NT2/D1 (cell line): ENCODE measurements around the gene CNNM3.
A peak's percentile ranks its signal among the peaks of the same experiment; 100 is the strongest.
"Not testable (repeated sequence)": the region's sequence is repeated elsewhere in the genome, so short reads cannot be mapped to it uniquely, and the experiment has no call there.

Experiments
- DNase-seq: peaks from one replicate; pipeline ENCODE4 v3.0.0-alpha.2; 2011; ENCODE audit warnings: low read depth, low spot score
- H3K27me3 ChIP-seq: 2 replicates; pipeline ENCODE4 v1.6.0; 2011; ENCODE audit warnings: mild to moderate bottlenecking; ENCODE audit not compliant: insufficient read length, insufficient read depth
- H3K36me3 ChIP-seq: 2 replicates; pipeline ENCODE4 v1.6.1; 2011; ENCODE audit warnings: mild to moderate bottlenecking, low read length, mixed read lengths; ENCODE audit not compliant: insufficient read depth, insufficient read length
- H3K4me1 ChIP-seq: 2 replicates; pipeline ENCODE4 v1.5.1; 2011; ENCODE audit not compliant: insufficient read depth, insufficient read length
- H3K4me3 ChIP-seq: 2 replicates; pipeline ENCODE4 v1.5.1; 2011; ENCODE audit warnings: low read depth; ENCODE audit not compliant: insufficient read length
- H3K9ac ChIP-seq: 2 replicates; pipeline ENCODE4 v1.6.0; 2011; ENCODE audit warnings: low read depth; ENCODE audit not compliant: insufficient read length
- H3K9me3 ChIP-seq: 2 replicates; pipeline ENCODE4 v1.5.1; 2011; ENCODE audit warnings: mild to moderate bottlenecking, low read length; ENCODE audit not compliant: insufficient read depth
- SUZ12 ChIP-seq: IDR thresholded peaks from 2 replicates; pipeline ENCODE4 v1.6.1; 2011; ENCODE audit not compliant: insufficient read length, insufficient read depth; ENCODE audit errors: extremely low read depth
- YY1 ChIP-seq: IDR thresholded peaks from 2 replicates; pipeline ENCODE4 v1.6.1; 2011; ENCODE audit not compliant: insufficient read length, insufficient read depth
- ZNF274 ChIP-seq: IDR thresholded peaks from 2 replicates; pipeline ENCODE4 v1.6.1; 2011; ENCODE audit warnings: mild to moderate bottlenecking, low read depth, low read length

The CNNM3 gene

DNA sequence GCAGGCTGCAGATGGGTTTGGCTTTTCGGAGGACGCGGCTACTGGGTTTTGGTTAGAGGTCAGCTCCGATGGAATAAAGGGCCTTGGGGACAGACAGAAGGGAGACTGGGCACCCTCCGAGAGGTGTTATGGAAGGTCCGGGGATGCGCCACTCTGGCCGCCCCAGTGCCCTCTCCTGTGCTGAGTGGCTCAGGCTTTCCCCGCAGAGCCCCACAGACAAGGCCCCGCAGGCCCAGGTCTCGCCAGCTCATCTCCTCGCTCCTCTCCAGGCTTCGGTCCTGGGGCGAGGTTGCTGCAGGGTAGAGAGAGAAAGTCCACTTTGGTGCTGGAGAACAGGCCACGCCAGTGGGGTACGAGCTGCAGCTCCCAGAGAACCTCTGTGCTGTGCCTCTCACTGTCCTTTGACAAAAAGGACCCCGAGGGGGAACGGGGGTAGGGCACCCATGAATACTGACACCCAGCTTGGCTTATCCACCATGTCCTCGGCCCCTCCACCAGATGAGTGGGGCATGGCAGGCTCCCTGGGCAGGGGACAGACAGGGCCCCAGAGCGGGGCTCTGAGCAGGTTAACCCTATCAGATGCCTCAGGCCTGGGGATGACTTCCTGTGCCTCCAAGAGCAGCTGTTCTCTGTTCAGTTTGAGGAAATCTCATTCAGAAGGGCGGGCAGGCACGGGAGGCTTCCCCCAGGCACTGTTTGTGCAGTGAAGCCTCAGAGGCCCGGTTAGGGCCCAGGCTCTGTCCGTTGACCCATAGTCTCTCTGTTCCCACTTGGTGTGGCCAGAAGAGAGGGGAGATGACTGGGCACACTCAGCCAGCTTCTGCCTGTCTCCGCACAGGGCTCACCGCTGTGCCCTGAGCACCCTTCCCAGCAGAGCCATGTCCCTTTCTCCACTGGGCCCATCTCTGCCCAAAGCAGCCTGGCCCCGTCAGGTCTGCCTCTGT is 15.7 kb upstream of the CNNM3 start:
- peaks cover 31% of the 10 kb centered on the region for H3K36me3 ChIP-seq
- no peaks in the 10 kb centered on the region for H3K9me3 ChIP-seq
- H3K27me3 ChIP-seq = no peaks in the 10 kb centered on the region
- TF ChIP-seq ZNF274 = no peak
- TF ChIP-seq SUZ12 = no peak
- TF ChIP-seq YY1 = no peak
- peak overlapping the region; percentile 63 for H3K9ac ChIP-seq
- H3K4me1 ChIP-seq = peaks cover 4% of the 10 kb centered on the region
- DNase-seq = no peak
- no peak overlapping the region for H3K4me3 ChIP-seq

DNA sequence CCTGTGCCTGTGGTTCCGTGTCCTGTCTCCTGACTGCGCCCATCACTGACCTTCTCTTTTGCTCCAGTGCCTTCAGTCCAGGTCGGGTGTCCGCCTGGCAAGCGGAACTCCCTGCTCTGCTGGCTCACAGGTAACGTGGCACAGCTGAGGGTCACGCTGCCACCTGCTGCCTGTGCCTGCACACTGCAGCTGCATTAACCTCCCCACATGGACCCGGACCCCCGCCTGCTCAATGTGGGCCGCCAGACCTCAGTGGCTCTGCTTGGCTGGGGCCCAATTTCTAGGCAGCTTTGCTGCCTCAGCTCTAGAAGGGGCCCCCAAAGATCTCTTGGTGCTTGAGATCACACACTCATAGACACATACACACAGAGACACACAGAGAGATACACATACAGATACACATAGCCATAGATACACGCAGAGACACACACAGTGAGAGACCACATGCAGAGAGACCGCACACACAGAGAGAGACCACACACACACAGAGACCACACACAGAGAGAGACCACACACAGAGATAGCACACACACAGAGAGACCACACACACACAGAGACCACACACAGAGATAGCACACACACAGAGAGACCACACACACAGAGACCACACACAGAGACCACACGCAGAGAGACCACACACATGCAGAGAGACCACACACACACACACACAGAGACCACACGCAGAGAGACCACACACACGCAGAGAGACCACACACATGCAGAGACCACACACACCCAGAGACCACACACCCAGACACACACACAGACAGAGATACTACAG is 14.9 kb upstream of the CNNM3 start:
- Histone ChIP-seq H3K9ac (peak overlapping the region; percentile 63), H3K9me3 (no peaks in the 10 kb centered on the region), H3K27me3 (no peaks in the 10 kb centered on the region), H3K4me3 (no peak overlapping the region), H3K36me3 (peaks cover 31% of the 10 kb centered on the region), H3K4me1 (peaks cover 4% of the 10 kb centered on the region)
- peak; percentile 39 for DNase-seq
- TF ChIP-seq YY1 (no peak), ZNF274 (no peak), SUZ12 (no peak)

DNA sequence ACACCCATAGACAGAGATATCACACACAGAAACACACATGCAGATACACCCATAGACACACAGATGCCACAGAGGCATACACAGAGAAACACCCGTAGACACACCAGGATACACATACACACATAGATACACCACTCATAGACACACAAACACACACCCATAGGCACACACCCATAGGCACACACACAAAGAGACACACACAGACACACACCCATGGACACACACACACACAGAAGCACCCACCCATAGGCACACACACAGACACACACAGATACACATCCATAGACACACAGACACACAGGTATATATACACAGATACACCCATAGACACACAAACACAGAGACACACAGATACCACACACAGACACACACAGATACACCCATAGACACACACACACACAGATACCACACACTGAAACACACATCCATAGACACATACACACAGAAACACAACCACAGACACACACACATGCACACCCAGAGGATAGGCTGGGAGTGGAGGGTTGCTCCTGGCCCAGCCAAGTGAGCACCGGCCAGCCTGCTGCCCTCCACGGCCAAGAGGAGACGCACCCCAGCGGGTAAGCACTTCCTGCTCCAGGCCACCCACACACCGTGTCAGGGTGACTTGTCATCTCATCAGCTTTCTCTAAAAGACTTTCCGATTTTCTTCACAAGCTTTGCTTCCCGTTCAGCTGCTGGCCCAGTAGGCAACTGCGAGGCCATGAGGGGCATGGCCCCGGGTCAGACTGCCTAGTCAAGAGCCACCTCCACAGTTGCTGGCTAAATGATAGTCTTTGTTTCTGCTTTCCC is 14.1 kb upstream of the CNNM3 start:
- DNase-seq = no peak
- Histone ChIP-seq H3K4me1 (peaks cover 4% of the 10 kb centered on the region), H3K4me3 (no peak overlapping the region)

DNA sequence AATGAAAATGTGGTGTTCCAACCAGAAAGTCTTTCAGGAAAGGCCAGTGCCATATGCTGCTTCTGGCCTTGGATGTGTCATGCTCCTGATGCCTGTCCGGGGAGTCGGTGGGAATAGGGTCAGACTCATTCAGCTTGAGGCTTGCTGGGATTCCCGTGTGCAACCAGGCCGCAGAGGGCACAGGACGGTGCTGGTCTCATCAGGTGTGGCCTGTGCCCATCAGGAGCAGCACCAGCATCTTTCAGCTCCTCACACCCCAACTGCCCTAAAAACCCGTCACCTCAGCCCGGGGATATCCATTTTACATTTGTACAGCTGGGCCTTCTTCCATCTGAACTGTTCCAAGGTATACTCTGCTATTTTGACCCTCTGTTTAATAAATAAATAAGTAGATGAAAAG is 13.3 kb upstream of the CNNM3 start:
- Histone ChIP-seq H3K9me3 (no peaks in the 10 kb centered on the region), H3K4me3 (no peak overlapping the region), H3K4me1 (peaks cover 4% of the 10 kb centered on the region), H3K9ac (no peak overlapping the region), H3K27me3 (no peaks in the 10 kb centered on the region), H3K36me3 (peaks cover 31% of the 10 kb centered on the region)
- TF ChIP-seq SUZ12 (no peak), ZNF274 (no peak), YY1 (no peak)
- DNase-seq = no peak

More for the DNA sequence above, 14.1 kb upstream of the CNNM3 start:
- TF ChIP-seq YY1 (no peak), SUZ12 (no peak), ZNF274 (no peak)
- H3K27me3 ChIP-seq = no peaks in the 10 kb centered on the region
- H3K9me3 ChIP-seq = no peaks in the 10 kb centered on the region
- H3K36me3 ChIP-seq = peaks cover 31% of the 10 kb centered on the region
- peak overlapping the region; percentile 24 for H3K9ac ChIP-seq

DNA sequence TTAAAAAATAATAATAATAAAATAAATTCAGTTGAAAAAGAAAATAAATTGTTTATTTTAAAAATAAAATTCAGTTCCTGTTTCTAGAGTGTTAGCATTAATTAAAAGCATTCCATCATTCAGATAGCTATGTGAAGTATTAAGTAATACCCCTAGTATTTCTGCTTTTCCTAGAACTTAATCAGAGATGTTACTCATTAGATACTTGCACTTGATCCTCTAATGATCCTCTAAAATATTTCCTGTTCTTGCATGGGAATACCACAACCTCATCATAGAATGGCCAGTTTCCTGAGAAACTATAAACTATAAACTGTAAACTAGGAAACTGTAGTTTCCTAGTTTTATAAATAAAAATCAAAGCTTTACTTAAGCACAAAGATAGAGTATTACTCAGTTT is 11.1 kb upstream of the CNNM3 start:
- H3K4me3 ChIP-seq = no peak overlapping the region
- DNase-seq = no peak
- H3K36me3 ChIP-seq = peaks cover 41% of the 10 kb centered on the region
- no peaks in the 10 kb centered on the region for H3K27me3 ChIP-seq
- peaks cover 4% of the 10 kb centered on the region for H3K4me1 ChIP-seq
- no peaks in the 10 kb centered on the region for H3K9me3 ChIP-seq
- no peak overlapping the region for H3K9ac ChIP-seq
- TF ChIP-seq ZNF274 = no peak
- TF ChIP-seq YY1 = no peak

DNA sequence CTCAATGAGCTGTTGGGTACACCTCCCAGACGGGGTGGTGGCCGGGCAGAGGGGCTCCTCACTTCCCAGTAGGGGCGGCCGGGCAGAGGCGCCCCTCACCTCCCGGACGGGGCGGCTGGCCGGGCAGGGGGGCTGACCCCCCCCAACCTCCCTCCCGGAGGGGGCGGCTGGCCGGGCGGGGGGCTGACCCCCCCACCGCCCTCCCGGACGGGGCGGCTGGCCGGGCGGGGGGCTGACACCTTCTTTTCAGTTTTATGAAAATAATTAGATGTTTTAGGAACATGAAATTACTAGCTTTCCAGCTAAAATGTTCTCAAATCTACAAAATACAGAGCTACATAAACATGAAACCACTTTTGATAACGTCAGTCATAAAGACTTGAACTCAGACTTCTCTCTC is 10.1 kb upstream of the CNNM3 start:
- peaks cover 43% of the 10 kb centered on the region for H3K36me3 ChIP-seq

More for the DNA sequence above, 10.1 kb upstream of the CNNM3 start:
- H3K9me3 ChIP-seq, H3K27me3 ChIP-seq, DNase-seq, H3K4me3 ChIP-seq, H3K4me1 ChIP-seq, H3K9ac ChIP-seq: not testable (repeated sequence)
